HFFc6 (cell line): ENCODE results near the gene LRP1B. TPM values are rescaled to one million over a fixed set of nuclear protein-coding genes. Genes with fewer than 3 reads are reported as not detected.

Experiments
- DNase-seq: peaks from one replicate; pipeline ENCODE4 v3.0.0-alpha.2; 2018
- H3K27ac Mint-ChIP-seq: 2 replicates; pipeline ENCODE4 v1.8.0; 2020; ENCODE audit warnings: mild to moderate bottlenecking, mixed read lengths
- H3K27me3 Mint-ChIP-seq: 2 replicates; pipeline ENCODE4 v1.8.0; 2021; ENCODE audit warnings: mild to moderate bottlenecking, moderate library complexity, mixed read lengths; ENCODE audit not compliant: insufficient read depth
- H3K36me3 Mint-ChIP-seq: 2 replicates; pipeline ENCODE4 v1.8.0; 2021; ENCODE audit warnings: low read depth, mixed read lengths
- H3K4me1 Mint-ChIP-seq: 2 replicates; pipeline ENCODE4 v1.8.0; 2020; ENCODE audit warnings: low read depth, mixed read lengths
- H3K4me3 Mint-ChIP-seq: 2 replicates; pipeline ENCODE4 v1.8.0; 2020; ENCODE audit warnings: mild to moderate bottlenecking, moderate library complexity, mixed read lengths
- H3K9me3 Mint-ChIP-seq: 2 replicates; pipeline ENCODE4 v1.8.0; 2020; ENCODE audit warnings: mild to moderate bottlenecking, mixed read lengths
- CTCF ChIP-seq: fragments of 200-600 bp; sonication (generic); IDR thresholded peaks from 2 replicates; pipeline ENCODE4 v1.5.0; 2021; ENCODE audit warnings: antibody characterized with exemption, mild to moderate bottlenecking
- total RNA-seq, 6 experiments: library from RNA; stranded (reverse); fragmentation: NEBNext Ultra II Directional; extraction: Animal tissue kit (Norgen Biotek cat#: 25700); gene quantifications; 2 replicates in 1 of 6; 3 replicates in 5 of 6; pipeline ENCODE4 v1.2.3, GENCODE V29; 2021

LRP1B gene
- total RNA-seq, 6 experiments from 2014 or later = not detected

GRCh38 chr2:142044197-142044596 lies 86.6 kb downstream of the LRP1B start:
- Mint-ChIP-seq H3K9me3 (peaks cover 16% of the 10 kb centered on the region), H3K4me3 (no peak overlapping the region), H3K4me1 (no peaks in the 10 kb centered on the region), H3K36me3 (no peaks in the 10 kb centered on the region), H3K27ac (no peak overlapping the region), H3K27me3 (no peaks in the 10 kb centered on the region)
- TF ChIP-seq CTCF = no peak
- no peak for DNase-seq

- H3K27ac Mint-ChIP-seq = no peak overlapping the region
- no peaks in the 10 kb centered on the region for H3K36me3 Mint-ChIP-seq
- no peak for TF ChIP-seq CTCF
- H3K9me3 Mint-ChIP-seq = peaks cover 16% of the 10 kb centered on the region
- H3K4me3 Mint-ChIP-seq = no peak overlapping the region
- H3K27me3 Mint-ChIP-seq = no peaks in the 10 kb centered on the region
- DNase-seq = no peak
- H3K4me1 Mint-ChIP-seq = no peaks in the 10 kb centered on the region
Observed at GRCh38 chr2:142042536-142043199, 88.1 kb downstream of the LRP1B start.

- Mint-ChIP-seq H3K36me3 (no peaks in the 10 kb centered on the region), H3K9me3 (peaks cover 20% of the 10 kb centered on the region), H3K27ac (no peak overlapping the region), H3K4me1 (no peaks in the 10 kb centered on the region), H3K27me3 (no peaks in the 10 kb centered on the region), H3K4me3 (no peak overlapping the region)
- DNase-seq = no peak
- TF ChIP-seq CTCF = no peak
Observed at GRCh38 chr2:142041996-142042395, 88.8 kb downstream of the LRP1B start.

- no peaks in the 10 kb centered on the region for H3K4me1 Mint-ChIP-seq
- no peak for TF ChIP-seq CTCF
- H3K36me3 Mint-ChIP-seq = no peaks in the 10 kb centered on the region
- peaks cover 18% of the 10 kb centered on the region for H3K9me3 Mint-ChIP-seq
- no peak overlapping the region for H3K4me3 Mint-ChIP-seq
- no peak for DNase-seq
- H3K27me3 Mint-ChIP-seq = no peaks in the 10 kb centered on the region
- H3K27ac Mint-ChIP-seq = no peak overlapping the region
Observed at GRCh38 chr2:142041105-142041504, 89.7 kb downstream of the LRP1B start.

- TF ChIP-seq CTCF = no peak
- Mint-ChIP-seq H3K36me3 (no peaks in the 10 kb centered on the region), H3K9me3 (peaks cover 12% of the 10 kb centered on the region), H3K4me3 (no peak overlapping the region), H3K27me3 (no peaks in the 10 kb centered on the region), H3K4me1 (no peaks in the 10 kb centered on the region), H3K27ac (no peak overlapping the region)
- DNase-seq = no peak
Observed at GRCh38 chr2:142040556-142040955, 90.3 kb downstream of the LRP1B start.
